Breast epithelium (tissue), 4 donors: Measurements from ENCODE around the gene PRCC. TPM values are rescaled to one million over a fixed set of nuclear protein-coding genes. Genes with fewer than 3 reads are reported as not detected.

Experiments used
- DNase-seq, 2 donors: peaks; one replicate each; pipeline ENCODE4 v3.0.0-alpha.2; 2019; ENCODE audit warnings: low spot score in 2 of 2
- H3K27ac ChIP-seq, 2 donors: fragments of 200-600 bp; sonication (generic) in 1 of 2; one replicate each; pipeline ENCODE4 v1.5.1; 2016 to 2019; ENCODE audit warnings: mild to moderate bottlenecking in 1 of 2
- H3K27me3 ChIP-seq, 2 donors: fragments of 200-600 bp; sonication (generic) in 1 of 2; one replicate each; pipeline versions ENCODE4 v1.5.1 to v1.6.0; 2017 to 2019; ENCODE audit warnings: control low read depth in 1 of 2, mild to moderate bottlenecking in 1 of 2
- H3K36me3 ChIP-seq: fragments of 200-600 bp; one replicate; pipeline ENCODE4 v1.5.1; 2019
- H3K4me1 ChIP-seq, 2 donors: fragments of 200-600 bp; sonication (generic); one replicate each; pipeline ENCODE4 v1.5.1; 2016 to 2019; ENCODE audit warnings: control low read depth in 1 of 2
- H3K4me3 ChIP-seq, 3 donors: fragments of 200-600 bp; sonication (generic); 1 replicate in 2 of 3; 2 replicates in 1 of 3; pipeline ENCODE4 v1.5.1; 2016 to 2019; ENCODE audit warnings: mild to moderate bottlenecking in 3 of 3, moderate library complexity in 2 of 3
- H3K9me3 ChIP-seq, 2 donors: fragments of 200-600 bp; sonication (generic) in 1 of 2; one replicate each; pipeline ENCODE4 v1.5.1; 2016 to 2019; ENCODE audit warnings: control low read depth in 1 of 2
- POLR2A ChIP-seq: fragments of 450-650 bp; IDR thresholded peaks from one replicate; pipeline ENCODE4 v1.6.1; 2016; ENCODE audit warnings: antibody characterized with exemption, mild to moderate bottlenecking, moderate library complexity
- POLR2AphosphoS5 ChIP-seq, 3 donors: sonication (generic); formaldehyde crosslinking; IDR thresholded peaks; one replicate each; pipeline ENCODE4 v1.6.1; 2017; ENCODE audit warnings: antibody characterized with exemption in 3 of 3
- intact Hi-C: fragments of 100-400 bp; cut with DNase I; formaldehyde crosslinking; loops from one replicate; pipeline ENCODE4 v1.15.1; 2023; ENCODE audit warnings: low total_unique reads
- total RNA-seq, 3 donors: library from RNA; depleted of rRNA; stranded (reverse); fragments of >200 nt; gene quantifications; one replicate each; pipeline ENCODE4 v1.1.0, GENCODE V29; 2016
- TF ChIP-seq, protein P1 (sequence below), 3 donors: fragments of 450-650 bp; IDR thresholded peaks; one replicate each; pipeline ENCODE4 v1.5.1; 2016 to 2017; ENCODE audit warnings: antibody characterized with exemption in 3 of 3, mild to moderate bottlenecking in 3 of 3, moderate library complexity in 3 of 3

The PRCC gene
- total RNA-seq, 3 donors from 2014 or later: 21.6 to 35.9 (median 24.9) TPM

DNA sequence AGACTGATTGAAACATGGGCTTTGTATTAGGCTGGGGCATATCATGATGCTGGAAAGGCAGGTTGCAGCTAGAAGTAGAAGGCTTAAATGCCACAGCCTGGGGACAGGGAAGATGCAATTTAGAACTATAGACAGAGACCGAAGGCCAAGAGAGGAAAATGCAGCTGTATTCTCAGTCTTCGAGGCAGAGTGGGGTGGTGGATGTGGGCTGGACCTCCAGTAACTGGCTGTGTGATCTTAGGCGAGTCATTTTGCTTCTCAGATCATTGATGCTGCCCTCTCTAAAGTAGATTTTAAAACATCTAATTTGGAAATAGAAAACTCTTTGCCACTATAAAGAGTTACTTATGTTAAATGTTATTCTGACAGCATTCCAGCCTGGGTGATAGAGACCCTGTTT, 67.0 kb downstream of the PRCC start:
- Histone ChIP-seq H3K27me3 (no peaks in the 10 kb centered on the region), H3K4me3 (no peak overlapping the region), H3K4me1 (no peaks in the 10 kb centered on the region), H3K9me3 (no peaks in the 10 kb centered on the region), H3K27ac (no peak overlapping the region), H3K36me3 (no peaks in the 10 kb centered on the region)
- TF ChIP-seq, protein P1, sequence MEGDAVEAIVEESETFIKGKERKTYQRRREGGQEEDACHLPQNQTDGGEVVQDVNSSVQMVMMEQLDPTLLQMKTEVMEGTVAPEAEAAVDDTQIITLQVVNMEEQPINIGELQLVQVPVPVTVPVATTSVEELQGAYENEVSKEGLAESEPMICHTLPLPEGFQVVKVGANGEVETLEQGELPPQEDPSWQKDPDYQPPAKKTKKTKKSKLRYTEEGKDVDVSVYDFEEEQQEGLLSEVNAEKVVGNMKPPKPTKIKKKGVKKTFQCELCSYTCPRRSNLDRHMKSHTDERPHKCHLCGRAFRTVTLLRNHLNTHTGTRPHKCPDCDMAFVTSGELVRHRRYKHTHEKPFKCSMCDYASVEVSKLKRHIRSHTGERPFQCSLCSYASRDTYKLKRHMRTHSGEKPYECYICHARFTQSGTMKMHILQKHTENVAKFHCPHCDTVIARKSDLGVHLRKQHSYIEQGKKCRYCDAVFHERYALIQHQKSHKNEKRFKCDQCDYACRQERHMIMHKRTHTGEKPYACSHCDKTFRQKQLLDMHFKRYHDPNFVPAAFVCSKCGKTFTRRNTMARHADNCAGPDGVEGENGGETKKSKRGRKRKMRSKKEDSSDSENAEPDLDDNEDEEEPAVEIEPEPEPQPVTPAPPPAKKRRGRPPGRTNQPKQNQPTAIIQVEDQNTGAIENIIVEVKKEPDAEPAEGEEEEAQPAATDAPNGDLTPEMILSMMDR (IDR thresholded peaks at IDR 0.05): no peak
- TF ChIP-seq POLR2AphosphoS5 (IDR thresholded peaks at IDR 0.05): no peak
- TF ChIP-seq POLR2A: no peak
- DNase-seq: no peak
- intact Hi-C loops: no loop called here

DNA sequence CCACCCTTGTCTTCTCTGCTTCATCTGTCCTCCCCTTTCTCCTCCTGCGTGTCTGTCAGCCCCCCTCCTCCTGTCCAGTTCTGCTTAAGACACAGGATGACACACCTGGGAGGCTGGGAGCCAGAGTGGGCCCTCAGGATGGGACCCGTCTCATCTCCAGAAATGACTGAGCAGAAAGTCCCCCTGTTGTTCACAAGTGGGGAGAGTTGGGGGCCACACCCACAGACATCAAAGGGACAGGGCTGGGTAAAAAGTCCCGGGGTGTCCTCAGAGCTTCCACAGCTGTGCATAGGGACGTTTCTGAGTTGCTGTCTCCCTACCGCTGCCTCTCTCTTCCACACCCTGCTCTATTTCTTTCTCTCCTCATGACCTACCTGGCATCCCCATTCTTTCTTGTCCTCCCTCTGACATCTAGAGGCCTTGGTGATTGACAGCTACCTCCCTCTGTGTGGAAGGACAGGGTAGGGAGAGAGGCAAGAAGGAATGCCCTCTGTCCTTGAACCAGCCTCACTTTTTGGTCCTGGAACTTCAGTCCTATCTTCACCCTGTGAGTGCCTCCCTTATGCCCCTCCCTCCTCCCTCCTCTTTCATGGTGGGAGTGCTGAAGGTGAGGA, 68.8 kb downstream of the PRCC start:
- Histone ChIP-seq H3K9me3 (no peaks in the 10 kb centered on the region), H3K36me3 (no peaks in the 10 kb centered on the region), H3K27me3 (peaks cover 0 to 4% of the 10 kb centered on the region in 2 donors), H3K4me3 (no peak overlapping the region), H3K4me1 (no peaks in the 10 kb centered on the region), H3K27ac (no peak overlapping the region)
- no peak for TF ChIP-seq POLR2AphosphoS5 (IDR thresholded peaks at IDR 0.05)
- TF ChIP-seq, protein P1 (IDR thresholded peaks at IDR 0.05): no peak
- no peak for TF ChIP-seq POLR2A
- no peak for DNase-seq
- intact Hi-C loops: no loop called here

DNA sequence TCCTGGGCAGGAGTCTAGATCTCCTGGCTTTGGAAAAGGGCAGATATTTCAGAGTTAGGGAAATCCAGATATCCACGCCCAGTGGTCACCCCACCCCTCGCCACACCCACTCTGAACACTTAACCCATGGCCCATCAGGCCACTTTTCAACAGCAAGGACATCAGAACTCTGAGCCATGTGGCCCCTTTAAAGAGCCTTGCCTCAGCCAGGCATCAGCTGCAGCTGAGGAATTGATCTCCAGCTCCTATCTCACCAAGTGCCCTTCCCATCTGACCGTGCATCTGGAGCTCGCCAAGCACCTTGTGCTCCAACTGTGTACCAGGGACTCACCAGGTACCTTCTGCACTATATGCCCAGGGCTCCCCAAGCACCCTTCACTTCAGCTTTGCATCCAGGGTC, 69.6 kb downstream of the PRCC start:
- intact Hi-C loops: no loop called here
- peaks cover 0 to 8% of the 10 kb centered on the region in 2 donors for H3K27me3 ChIP-seq
- H3K9me3 ChIP-seq: no peaks in the 10 kb centered on the region
- H3K27ac ChIP-seq: no peak overlapping the region
- H3K36me3 ChIP-seq: no peaks in the 10 kb centered on the region
- H3K4me3 ChIP-seq: no peak overlapping the region
- DNase-seq: no peak
- no peaks in the 10 kb centered on the region for H3K4me1 ChIP-seq
- no peak for TF ChIP-seq POLR2A
- no peak for TF ChIP-seq POLR2AphosphoS5 (IDR thresholded peaks at IDR 0.05)
- TF ChIP-seq, protein P1 (IDR thresholded peaks at IDR 0.05): no peak

DNA sequence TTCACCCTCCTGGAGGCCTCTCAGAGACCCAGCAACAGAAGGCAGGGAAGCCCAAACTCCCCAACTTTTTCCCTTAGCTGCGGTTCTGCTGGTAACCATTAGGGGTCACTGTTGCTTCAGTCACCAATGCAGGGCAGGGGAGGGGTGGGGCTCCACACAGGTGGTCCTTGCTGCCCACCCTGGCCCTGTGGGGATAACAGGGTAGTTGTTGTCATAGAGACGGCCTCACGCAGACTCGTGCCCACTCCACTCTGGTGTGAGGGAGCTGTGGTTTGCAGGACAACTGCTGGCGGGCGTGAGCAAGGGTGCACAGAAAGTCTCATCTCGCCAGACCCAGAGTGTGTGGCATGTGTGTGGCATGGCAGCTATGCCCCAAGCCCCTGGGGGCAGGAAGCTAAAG, 71.6 kb downstream of the PRCC start:
- Histone ChIP-seq H3K4me1 (no peaks in the 10 kb centered on the region), H3K4me3 (no peak overlapping the region), H3K9me3 (no peaks in the 10 kb centered on the region), H3K27ac (no peak overlapping the region), H3K27me3 (peaks cover 0 to 21% of the 10 kb centered on the region in 2 donors), H3K36me3 (no peaks in the 10 kb centered on the region)
- no peak for DNase-seq
- intact Hi-C loops: no loop called here
- TF ChIP-seq, protein P1 (IDR thresholded peaks at IDR 0.05): peak in 2 of 3 donors; percentile 62 to 65
- TF ChIP-seq POLR2AphosphoS5 (IDR thresholded peaks at IDR 0.05) (no peak), POLR2A (no peak)

DNA sequence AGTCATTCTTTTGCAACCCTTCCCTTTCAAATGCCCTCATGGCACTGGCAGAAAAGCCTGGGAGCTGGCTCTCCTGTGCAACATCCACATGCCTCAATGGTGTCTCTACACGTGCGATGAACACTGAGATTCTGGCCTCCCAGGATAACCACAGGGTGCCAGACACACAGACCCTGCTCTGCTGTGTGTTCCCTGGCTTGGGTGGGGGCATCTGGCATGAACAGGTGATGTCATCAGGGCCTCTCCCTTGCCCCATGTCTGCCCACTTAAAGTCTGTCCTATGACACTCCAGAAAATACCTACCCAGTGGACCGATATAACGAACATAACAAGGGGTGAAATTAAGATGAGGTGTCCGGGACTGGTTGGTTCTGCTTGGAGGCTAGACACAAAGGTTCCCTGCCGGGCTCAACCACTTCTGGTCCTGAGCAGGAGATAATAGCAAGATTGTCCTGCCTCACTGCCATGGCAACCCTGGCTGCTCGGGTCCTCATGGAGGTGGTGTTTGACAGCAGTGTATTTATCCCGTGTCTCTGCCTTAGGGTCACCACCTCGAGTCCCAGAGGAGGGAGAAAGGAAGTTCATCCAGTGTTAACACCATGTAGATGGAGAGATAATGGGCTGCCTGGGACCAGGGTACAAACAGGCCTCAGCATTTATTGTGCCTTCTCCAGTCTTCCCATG, 72.2 kb downstream of the PRCC start:
- no peaks in the 10 kb centered on the region for H3K9me3 ChIP-seq
- no peaks in the 10 kb centered on the region for H3K36me3 ChIP-seq
- TF ChIP-seq, protein P1 (IDR thresholded peaks at IDR 0.05): no peak
- TF ChIP-seq POLR2AphosphoS5 (IDR thresholded peaks at IDR 0.05): no peak
- no peak for TF ChIP-seq POLR2A
- no peak overlapping the region for H3K4me3 ChIP-seq
- intact Hi-C loops: no loop called here
- no peak overlapping the region for H3K27ac ChIP-seq
- no peaks in the 10 kb centered on the region for H3K4me1 ChIP-seq
- H3K27me3 ChIP-seq: peaks cover 0 to 27% of the 10 kb centered on the region in 2 donors
- no peak for DNase-seq
